HG03342 (cell line): ENCODE measurements around the gene FOXP2.
"Not testable (repeated sequence)": the region's sequence is repeated elsewhere in the genome, so short reads cannot be mapped to it uniquely, and the experiment has no call there.

Experiments
- ATAC-seq: cut with Tn5 transposase; IDR thresholded peaks from one replicate; pipeline ENCODE4 v1.9.1; 2021; ENCODE audit warnings: mild to moderate bottlenecking, moderate library complexity; ENCODE audit not compliant: unreplicated experiment

Gene FOXP2

GRCh38 chr7:114419441-114420272, 5.0 kb downstream of the FOXP2 start:
- ATAC-seq, result no peak

GRCh38 chr7:114422507-114423501, 8.2 kb downstream of the FOXP2 start:
- ATAC-seq, result no peak

DNA sequence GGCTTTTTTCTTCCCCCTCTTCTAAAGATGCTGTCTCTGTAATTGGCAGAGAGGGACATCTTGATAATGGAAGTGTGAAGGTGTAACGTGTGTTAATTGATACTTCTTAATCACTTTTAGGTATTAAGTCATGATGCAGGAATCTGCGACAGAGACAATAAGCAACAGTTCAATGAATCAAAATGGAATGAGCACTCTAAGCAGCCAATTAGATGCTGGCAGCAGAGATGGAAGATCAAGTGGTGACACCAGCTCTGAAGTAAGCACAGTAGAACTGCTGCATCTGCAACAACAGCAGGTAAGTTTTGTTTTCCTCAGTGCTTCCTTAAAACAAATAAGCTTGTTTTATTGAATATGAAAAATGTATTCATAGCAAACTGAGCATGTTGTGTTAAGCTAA, 11.8 kb downstream of the FOXP2 start:
- ATAC-seq, result no peak

DNA sequence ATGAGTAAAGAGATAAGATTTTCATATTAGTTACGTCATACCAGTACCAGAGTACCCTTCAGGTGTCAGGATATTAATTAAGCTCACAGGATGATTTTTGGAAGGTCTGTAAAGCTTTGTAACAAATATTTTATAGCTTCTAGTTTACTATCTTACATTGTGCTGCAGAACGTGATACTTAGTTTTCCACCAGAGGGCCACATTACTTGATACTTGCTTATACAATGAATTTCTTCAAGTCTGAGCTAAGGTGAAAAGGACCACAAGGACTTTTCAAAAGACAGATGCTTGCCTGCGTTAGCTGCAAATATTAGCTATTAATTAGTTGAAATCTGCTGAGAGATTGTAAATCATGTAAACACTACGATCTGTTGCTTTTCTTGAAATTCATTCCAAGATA, 12.2 kb downstream of the FOXP2 start:
- ATAC-seq, result no peak

GRCh38 chr7:114428211-114428610, 13.6 kb downstream of the FOXP2 start:
- ATAC-seq, result no peak

GRCh38 chr7:114431189-114431588, 16.6 kb downstream of the FOXP2 start:
- no peak for ATAC-seq

DNA sequence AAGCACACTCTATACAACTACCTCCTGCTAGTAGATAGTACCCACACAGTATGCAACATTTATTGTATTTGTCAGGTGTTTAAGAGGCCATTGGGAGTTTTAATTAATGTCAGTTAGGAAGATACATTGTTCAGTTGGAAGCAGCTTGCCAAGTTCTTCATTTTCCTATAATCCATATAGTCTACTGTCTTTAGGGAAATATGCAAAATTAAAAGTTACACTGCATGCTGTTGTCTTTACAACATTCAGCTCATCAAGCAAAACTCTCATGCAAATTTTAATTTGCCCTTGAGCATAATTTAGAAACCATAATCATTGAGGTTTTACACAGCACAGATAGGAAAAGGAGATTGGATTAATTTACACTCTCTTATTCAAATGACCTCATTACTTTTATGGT, 17.4 kb downstream of the FOXP2 start:
- no peak for ATAC-seq

GRCh38 chr7:114432703-114433102, 18.1 kb downstream of the FOXP2 start:
- no peak for ATAC-seq

- ATAC-seq, result no peak
These were observed 25.0 kb downstream of the FOXP2 start for GRCh38 chr7:114439581-114439980.

- not testable (repeated sequence) for ATAC-seq
These were observed 26.3 kb downstream of the FOXP2 start for GRCh38 chr7:114440927-114441326.

- ATAC-seq, result no peak
These were observed 29.6 kb downstream of the FOXP2 start for GRCh38 chr7:114444196-114444595.

- ATAC-seq, result no peak
These were observed 35.8 kb downstream of the FOXP2 start for GRCh38 chr7:114450431-114450830.

DNA sequence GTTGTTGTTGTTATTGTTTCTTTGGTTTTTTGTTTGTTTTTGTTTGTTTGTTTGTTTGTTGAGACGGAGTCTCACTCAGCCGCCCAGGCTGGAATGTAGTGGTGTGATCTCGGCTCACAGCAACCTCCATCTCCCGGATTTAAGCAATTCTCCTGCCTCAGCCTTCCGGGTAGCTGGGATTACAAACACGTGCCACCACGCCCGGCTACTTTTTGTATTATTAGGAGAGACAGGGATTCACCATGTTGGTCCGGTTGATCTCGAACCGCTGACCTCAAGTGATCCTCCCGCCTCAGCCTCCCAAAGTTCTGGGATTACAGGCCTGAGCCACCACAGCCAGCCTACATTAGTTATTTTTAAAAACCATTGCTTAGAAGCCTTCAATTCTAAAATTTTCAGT, 45.0 kb downstream of the FOXP2 start:
- no peak for ATAC-seq

DNA sequence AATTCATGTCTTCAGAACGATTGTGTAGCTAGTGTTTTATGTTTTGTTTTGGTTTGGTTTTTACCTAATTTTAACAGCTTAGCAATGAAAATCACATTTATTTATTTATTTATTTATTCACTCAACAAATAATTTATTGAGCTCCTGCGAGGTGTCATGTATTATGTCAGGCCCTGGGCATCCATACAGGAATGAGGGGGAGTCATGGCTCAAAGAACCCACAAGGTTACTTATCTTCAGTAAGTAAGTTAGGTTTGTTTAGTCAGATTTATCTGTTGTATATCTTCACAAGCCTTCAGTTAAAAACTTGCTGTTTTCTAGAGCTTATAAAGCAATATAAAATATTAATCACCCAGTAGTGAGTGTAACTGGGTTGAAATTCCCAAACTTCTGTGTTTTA, 45.4 kb downstream of the FOXP2 start:
- ATAC-seq, result no peak

DNA sequence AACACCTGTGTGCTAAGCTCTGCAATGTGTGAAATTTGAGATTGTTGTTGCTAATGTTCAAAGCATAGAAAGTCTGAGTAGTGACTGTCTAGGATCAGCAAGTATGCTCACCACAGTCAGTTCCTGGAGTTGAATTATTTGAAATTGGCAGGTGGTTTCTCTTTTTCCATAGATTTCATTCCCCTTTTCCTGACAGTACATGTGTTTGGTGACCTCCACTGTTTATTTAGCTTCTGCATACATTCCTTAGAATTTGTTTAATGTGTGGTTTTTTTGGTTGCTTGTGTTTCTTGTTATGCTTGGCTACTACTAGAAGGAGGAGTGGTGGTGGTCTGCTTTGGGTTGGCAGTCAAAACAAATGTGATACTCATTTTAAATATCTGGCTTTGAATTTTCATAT, 52.3 kb downstream of the FOXP2 start:
- ATAC-seq, result no peak

DNA sequence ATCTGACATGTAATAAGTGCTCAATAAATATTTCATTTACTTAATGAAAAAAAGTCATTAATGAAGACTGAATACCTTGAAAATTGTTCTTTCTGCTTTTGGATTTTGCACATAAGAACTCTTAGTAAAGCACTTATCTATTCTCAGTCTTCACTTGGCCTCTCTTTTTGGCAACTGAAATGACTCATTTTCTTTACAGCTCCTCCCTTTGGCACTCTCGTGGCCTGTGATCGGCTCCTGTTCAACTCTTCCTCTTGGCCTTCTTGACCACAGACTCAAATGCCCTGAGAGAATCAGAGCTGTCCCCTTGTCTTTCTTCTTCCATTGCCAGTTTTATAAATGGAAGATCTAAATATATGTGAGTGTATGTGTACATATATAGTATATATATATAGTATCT, 54.2 kb downstream of the FOXP2 start:
- no peak for ATAC-seq

GRCh38 chr7:114472896-114473512, 58.4 kb downstream of the FOXP2 start:
- no peak for ATAC-seq

- ATAC-seq, result no peak
These were observed 63.8 kb downstream of the FOXP2 start for GRCh38 chr7:114478384-114478783.

DNA sequence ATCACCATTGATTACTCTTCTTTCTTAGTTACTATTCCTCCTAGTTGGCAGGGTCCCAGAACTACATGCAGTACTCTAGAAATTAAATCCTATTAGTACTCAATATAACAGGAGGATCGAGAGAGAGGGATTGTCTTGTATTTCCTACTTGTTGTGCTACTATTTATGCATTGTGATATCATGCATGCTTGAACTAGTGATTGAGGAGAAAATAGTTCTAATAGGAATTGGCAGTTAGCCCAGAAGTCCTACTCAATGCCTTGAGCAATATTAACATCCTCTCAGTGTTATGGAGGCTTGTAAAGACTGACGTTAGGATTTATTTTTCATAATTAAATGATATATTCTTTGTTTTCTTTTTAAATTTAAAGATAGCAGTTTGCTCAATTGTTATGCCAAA, 67.4 kb downstream of the FOXP2 start:
- no peak for ATAC-seq

GRCh38 chr7:114484226-114484625, 69.6 kb downstream of the FOXP2 start:
- ATAC-seq, result no peak

- no peak for ATAC-seq
These were observed 72.6 kb downstream of the FOXP2 start for GRCh38 chr7:114487174-114487573.
